ENCODE data around the gene CHST9.

Gene CHST9

GRCh38 chr18:27075828-27076227, 109.3 kb downstream of the CHST9 start:
- no peak for DNase-seq

- no peak for DNase-seq
Measured at GRCh38 chr18:27073404-27073830, 111.7 kb downstream of the CHST9 start.

GRCh38 chr18:27064673-27065072, 120.4 kb downstream of the CHST9 start:
- DNase-seq: no peak

- DNase-seq: no peak
Measured at GRCh38 chr18:27062802-27063201, 122.3 kb downstream of the CHST9 start.

GRCh38 chr18:27061488-27062095, 123.5 kb downstream of the CHST9 start:
- DNase-seq: no peak

- no peak for DNase-seq
Measured at GRCh38 chr18:27057519-27058234, 127.4 kb downstream of the CHST9 start.

- no peak for DNase-seq
Measured at GRCh38 chr18:27054926-27055325, 130.2 kb downstream of the CHST9 start.

GRCh38 chr18:27049969-27050368, 135.1 kb downstream of the CHST9 start:
- DNase-seq: no peak

- DNase-seq: no peak
Measured at GRCh38 chr18:27045342-27045741, 139.8 kb downstream of the CHST9 start.

GRCh38 chr18:27042177-27042576, 142.9 kb downstream of the CHST9 start:
- no peak for DNase-seq

GRCh38 chr18:27040796-27041195, 144.3 kb downstream of the CHST9 start:
- DNase-seq: no peak

GRCh38 chr18:27033722-27034121, 151.4 kb downstream of the CHST9 start:
- no peak for DNase-seq

- no peak for DNase-seq
Measured at GRCh38 chr18:27030421-27030820, 154.7 kb downstream of the CHST9 start.

- no peak for DNase-seq
Measured at GRCh38 chr18:27022477-27022876, 162.6 kb downstream of the CHST9 start.

- no peak for DNase-seq
Measured at GRCh38 chr18:27017901-27018500, 167.1 kb downstream of the CHST9 start.

- DNase-seq: no peak
Measured at GRCh38 chr18:27014841-27015240, 170.3 kb downstream of the CHST9 start.

- no peak for DNase-seq
Measured at GRCh38 chr18:27010784-27011183, 174.3 kb downstream of the CHST9 start.

- no peak for DNase-seq
Measured at GRCh38 chr18:27009293-27009692, 175.8 kb downstream of the CHST9 start.

- DNase-seq: no peak
Measured at GRCh38 chr18:27008575-27008974, 176.5 kb downstream of the CHST9 start.

- no peak for DNase-seq
Measured at GRCh38 chr18:27007880-27008279, 177.2 kb downstream of the CHST9 start.

GRCh38 chr18:27005589-27005988, 179.5 kb downstream of the CHST9 start:
- no peak for DNase-seq

GRCh38 chr18:27004056-27004829, 180.9 kb downstream of the CHST9 start:
- no peak for DNase-seq

GRCh38 chr18:26999797-27000196, 185.3 kb downstream of the CHST9 start:
- no peak for DNase-seq

- DNase-seq: no peak
Measured at GRCh38 chr18:26993568-26993967, 191.5 kb downstream of the CHST9 start.
